HG03103 (cell line): ENCODE data around the gene GTPBP10.

Experiments
- ATAC-seq: cut with Tn5 transposase; IDR thresholded peaks from one replicate; pipeline ENCODE4 v1.9.1; 2021; ENCODE audit warnings: low read depth; ENCODE audit not compliant: unreplicated experiment

GTPBP10 gene

DNA sequence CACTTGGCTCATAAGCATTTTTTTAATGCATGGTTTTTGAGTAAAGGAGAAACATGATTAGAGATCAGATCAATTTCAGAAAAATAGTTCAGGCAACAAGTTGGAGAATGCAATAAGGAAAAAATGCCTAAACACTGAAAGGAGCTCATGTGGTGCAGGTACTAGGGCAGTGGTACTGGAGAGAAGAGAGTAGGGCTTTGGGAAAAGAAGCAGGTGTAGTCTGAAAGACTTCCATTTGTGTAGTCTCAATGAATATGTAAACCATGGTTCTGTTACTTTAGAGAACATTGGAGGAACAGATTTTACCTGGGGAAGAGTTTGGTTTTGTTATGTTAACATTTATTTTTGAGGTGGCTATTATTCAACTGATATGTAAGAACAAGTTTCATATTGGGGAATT lies 5.5 kb downstream of the GTPBP10 start:
- ATAC-seq: no peak

- ATAC-seq: no peak
Observed at GRCh38 chr7:90383422-90383821, 36.9 kb downstream of the GTPBP10 start.

GRCh38 chr7:90383861-90384260 lies 37.3 kb downstream of the GTPBP10 start:
- no peak for ATAC-seq

GRCh38 chr7:90384433-90384832 lies 37.9 kb downstream of the GTPBP10 start:
- no peak for ATAC-seq

- no peak for ATAC-seq
Observed at GRCh38 chr7:90387470-90388240, 41.1 kb downstream of the GTPBP10 start.

GRCh38 chr7:90390926-90391325 lies 44.4 kb downstream of the GTPBP10 start:
- ATAC-seq: no peak

- no peak for ATAC-seq
Observed at GRCh38 chr7:90391488-90391887, 45.0 kb downstream of the GTPBP10 start.

GRCh38 chr7:90396420-90396819 lies 49.9 kb downstream of the GTPBP10 start:
- no peak for ATAC-seq

GRCh38 chr7:90401989-90402388 lies 55.5 kb downstream of the GTPBP10 start:
- ATAC-seq: no peak

DNA sequence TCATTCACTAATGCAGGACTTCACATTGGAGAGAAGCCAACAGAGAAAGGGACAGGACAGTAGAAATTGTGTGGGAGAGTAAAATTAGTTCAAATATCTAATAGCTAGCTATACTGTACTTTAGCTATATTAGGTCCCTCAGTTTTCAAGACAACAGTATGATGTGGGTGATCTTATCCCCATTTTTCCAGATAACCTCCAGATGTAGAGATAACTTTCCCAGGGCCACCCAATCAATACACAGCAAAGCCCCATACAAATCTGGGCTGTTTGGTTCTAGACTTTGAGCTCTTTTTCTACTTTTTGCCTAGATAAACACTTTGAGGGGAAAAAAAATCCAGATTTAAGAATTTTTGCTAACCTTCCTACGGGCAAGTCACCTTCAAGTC lies 56.3 kb downstream of the GTPBP10 start:
- no peak for ATAC-seq

- ATAC-seq: peak; percentile 97
Observed at GRCh38 chr7:90403174-90404113, 56.9 kb downstream of the GTPBP10 start, which contains the start of gene CLDN12. Gene CLDN12, plus strand, starts transcription at chr7:90403461. Its CDS starts 9,216 bp downstream, at chr7:90412677.

GRCh38 chr7:90404777-90405176 lies 58.3 kb downstream of the GTPBP10 start:
- no peak for ATAC-seq

DNA sequence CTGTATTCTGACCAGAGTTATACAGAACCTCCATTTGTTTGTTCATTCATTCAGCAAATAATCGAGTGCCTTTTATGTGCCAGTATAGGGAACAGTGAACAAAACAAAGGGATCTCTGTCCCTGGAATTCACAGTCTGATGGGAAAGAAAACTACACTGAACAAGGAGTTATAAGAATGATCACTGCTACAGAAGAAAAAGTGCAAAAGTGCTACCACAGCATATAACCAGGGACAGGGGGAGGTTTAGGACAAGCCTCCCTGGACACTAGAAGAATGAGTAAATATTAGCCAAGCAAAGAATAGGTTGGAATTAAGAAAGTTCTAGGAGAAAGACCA lies 60.9 kb downstream of the GTPBP10 start:
- no peak for ATAC-seq

- ATAC-seq: no peak
Observed at GRCh38 chr7:90408142-90408541, 61.6 kb downstream of the GTPBP10 start.

DNA sequence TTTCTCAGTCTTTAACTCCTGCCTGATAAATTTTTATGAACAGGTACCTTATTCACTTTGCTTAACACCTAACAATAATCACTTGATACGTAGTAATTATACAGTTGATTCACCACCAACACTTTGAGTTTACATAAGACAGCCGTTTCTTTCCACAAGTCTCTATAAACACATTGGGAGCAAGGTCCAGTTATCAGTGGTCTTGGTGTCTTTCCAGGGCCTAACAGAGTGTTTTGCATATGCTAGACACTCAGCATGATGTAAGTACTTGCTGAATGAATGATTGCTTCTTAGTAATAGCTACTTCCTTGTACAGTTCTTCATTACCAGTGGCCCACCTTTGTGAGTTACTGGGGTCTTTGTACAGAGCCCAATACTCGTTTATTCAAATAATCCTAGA lies 63.2 kb downstream of the GTPBP10 start:
- ATAC-seq: no peak

DNA sequence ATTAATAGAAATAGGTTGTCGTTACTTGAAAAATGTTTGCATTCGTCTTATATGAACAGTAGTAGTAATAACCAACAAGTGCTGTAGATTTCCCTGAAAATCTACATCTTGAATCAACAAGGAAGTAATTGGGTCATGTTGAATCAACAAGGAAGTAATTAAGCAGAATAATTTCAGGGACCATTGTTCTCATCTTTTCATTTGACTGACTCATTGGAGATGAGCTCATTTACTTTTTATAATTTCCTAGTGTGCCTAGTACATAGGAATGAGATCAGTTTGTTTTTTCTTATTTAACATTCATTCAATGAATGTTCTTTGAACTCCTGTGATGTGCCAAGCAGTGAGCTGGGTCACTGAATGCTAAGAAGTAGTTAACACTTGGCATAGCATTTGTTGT lies 65.0 kb downstream of the GTPBP10 start:
- ATAC-seq: no peak

- ATAC-seq: peak; percentile 54
Observed at GRCh38 chr7:90412458-90413184, 66.1 kb downstream of the GTPBP10 start.

DNA sequence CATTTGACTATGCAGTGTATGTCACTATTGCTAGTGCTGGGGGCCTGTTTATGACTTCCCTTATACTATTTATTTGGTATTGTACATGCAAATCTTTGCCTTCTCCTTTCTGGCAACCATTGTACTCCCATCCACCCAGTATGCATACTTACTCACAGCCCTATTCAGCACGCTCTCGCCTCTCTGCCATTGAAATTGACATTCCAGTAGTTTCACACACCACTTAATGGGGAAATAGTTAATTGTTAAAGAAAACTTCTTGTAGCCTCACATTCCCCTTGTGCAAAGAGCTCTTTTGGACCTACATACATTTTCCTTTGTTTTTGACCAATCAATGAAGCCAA lies 66.6 kb downstream of the GTPBP10 start:
- no peak for ATAC-seq

- no peak for ATAC-seq
Observed at GRCh38 chr7:90421651-90422050, 75.1 kb downstream of the GTPBP10 start.

GRCh38 chr7:90424720-90425119 lies 78.2 kb downstream of the GTPBP10 start:
- ATAC-seq: peak; percentile 86

GRCh38 chr7:90425376-90425775 lies 78.9 kb downstream of the GTPBP10 start:
- ATAC-seq: no peak
